SKM-1 treated with dmso at 0.1 percent for 144 hours (cell line): ENCODE results near the gene L3MBTL1.
"Not testable (repeated sequence)": the region's sequence is repeated elsewhere in the genome, so short reads cannot be mapped to it uniquely, and the experiment has no call there.

Experiments
- DNase-seq: peaks from one replicate; lab custom pipeline; 2025; ENCODE audit not compliant: unreplicated experiment; lab: John Stamatoyannopoulos, UW

The L3MBTL1 gene

GRCh38 chr20:43584448-43585136 lies 77.1 kb downstream of the L3MBTL1 start:
- no peak for DNase-seq

GRCh38 chr20:43586641-43587040 lies 79.1 kb downstream of the L3MBTL1 start:
- no peak for DNase-seq

- not testable (repeated sequence) for DNase-seq
Measured at GRCh38 chr20:43588526-43588925, 81.0 kb downstream of the L3MBTL1 start.

- DNase-seq, result no peak
Measured at GRCh38 chr20:43590036-43590391, 82.5 kb downstream of the L3MBTL1 start.

GRCh38 chr20:43590392-43591303 lies 83.2 kb downstream of the L3MBTL1 start, which contains the start of gene IFT52:
IFT52 (plus strand) TSS chr20:43590937; CDS start chr20:43594699, 3,762 bp downstream.
- DNase-seq, result peak; percentile 87
